Midbrain (tissue), 1 donor: Measurements from ENCODE around the gene TMEM121.
A peak's percentile ranks its signal among the peaks of the same experiment; 100 is the strongest.

Source experiments
- DNase-seq: peaks from one replicate; lab custom pipeline; 2025; lab: John Stamatoyannopoulos, UW

Gene TMEM121

DNA sequence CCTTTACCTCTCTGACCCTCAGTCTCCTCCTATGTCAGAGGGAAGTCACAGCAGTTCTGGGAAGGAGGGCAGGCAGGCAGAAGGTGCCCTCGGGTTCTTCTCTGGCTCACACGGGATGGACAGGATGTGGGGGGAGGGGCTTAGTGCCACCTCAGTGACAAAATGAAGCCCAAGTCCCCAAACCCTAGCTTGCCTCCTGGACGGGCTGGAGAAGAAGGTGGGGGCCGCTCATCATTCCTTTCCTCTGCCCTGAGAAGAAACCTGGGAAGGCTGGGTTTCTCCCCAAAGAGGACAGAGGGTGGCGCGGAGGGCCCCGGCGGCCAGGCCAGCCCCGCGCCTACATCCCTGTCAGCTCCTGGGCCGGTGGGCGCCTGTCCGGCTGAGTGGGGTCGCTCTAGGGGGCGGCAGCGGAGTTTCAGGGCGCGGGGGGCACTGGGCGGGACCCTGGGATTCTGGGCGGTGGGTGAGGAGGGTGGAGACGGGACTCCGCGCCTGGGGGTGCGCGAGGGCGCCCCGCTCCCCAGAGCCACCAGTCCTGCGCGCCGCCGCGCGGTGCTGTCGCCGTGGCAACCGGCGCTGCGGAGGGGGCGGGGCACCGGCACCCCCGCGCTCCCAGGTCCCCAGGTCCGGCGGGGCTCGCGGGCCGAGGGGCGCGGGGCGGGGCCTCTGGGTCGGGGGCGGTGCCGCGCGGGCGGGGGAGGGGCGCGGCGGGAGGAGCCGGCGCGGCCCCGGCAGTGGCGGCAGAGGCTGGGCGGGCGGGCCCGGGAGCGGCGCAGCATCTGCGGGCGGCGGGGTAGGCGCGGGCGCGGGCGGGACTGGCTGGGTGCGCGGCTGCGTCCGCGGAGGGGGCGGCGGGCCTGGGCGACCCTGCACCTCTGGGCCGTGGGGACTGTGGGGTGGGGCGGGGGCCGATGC lies at the start of gene TMEM121:
TMEM121 (plus strand) TSS at position 723 of the 915 bp plus-strand sequence. CDS start 2,252 bp downstream, outside the sequence.
- DNase-seq: peak; percentile 25

DNA sequence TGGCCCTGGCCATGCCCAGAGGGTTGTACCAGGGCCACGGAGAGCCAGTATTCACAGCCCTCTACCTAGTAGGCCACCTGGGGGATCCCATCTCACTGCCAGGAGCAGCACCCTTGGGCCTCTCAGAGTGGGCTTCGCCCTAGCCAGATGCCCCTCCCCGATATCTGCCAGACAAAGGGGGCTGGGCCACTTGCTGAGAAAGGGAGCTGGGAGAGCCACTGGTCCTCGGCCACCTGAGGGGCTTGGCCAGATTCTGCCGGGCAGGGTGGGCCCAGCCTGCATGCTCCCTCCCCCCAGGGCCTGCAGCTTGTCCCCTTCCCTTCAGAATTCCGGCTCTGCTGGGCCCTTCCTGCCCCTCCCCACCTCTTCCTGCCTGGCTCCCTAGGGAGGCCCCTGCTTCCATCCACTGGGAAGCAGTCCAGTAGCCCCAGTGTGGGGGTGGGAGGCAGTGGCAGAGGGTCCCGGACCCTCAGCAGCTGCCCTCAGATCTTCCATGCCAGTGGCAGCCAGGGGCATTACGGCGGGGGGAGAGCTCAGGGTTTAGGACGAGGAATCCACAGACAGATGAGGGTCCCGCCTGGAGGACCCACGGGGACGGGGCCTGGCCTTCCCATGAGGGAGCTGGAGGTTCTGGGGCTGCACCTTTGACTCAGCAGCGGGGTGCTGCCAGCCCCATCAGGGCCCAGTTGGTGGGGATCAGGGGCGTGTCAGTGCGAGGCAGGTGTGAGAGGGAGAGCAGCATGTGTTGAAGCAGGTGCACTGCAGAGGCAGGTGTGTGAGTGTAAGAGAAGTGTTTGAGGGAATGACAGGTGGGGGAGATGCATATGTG lies 49.3 kb upstream of the TMEM121 start:
- no peak for DNase-seq

DNA sequence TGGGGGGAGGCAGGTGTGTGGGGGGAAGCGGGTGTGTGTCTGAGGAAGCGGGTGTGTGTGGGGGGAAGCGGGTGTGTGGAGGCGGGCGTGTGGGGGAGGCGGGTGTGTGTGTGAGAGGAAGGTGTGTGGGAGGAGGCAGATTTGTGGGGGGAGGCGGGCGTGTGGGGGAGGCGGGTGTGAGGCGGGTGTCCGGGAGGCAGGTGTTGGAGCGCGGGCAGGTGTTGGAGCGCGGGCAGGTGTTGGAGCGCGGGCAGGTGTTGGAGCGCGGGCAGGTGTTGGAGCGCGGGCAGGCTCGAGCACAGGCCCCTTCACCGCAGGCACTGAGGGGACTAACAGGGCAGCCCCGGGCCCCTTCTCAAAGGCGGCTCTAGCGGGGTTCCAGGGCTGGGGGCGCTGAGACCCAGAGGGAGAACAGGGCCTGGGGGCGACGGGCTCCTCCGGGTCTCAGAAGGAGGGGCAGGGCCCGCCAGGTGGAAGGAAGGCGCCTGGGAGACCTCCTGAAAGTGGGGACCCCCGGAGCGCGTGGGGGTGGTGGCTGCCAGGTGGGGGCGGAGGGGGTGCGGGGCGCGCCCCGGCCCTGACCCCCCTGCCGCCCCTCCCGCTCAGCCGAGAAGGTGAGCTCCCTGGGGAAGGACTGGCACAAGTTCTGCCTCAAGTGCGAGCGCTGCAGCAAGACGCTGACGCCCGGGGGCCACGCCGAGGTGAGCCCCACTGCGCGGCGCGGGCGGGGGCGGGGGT lies 48.6 kb upstream of the TMEM121 start:
- no peak for DNase-seq

DNA sequence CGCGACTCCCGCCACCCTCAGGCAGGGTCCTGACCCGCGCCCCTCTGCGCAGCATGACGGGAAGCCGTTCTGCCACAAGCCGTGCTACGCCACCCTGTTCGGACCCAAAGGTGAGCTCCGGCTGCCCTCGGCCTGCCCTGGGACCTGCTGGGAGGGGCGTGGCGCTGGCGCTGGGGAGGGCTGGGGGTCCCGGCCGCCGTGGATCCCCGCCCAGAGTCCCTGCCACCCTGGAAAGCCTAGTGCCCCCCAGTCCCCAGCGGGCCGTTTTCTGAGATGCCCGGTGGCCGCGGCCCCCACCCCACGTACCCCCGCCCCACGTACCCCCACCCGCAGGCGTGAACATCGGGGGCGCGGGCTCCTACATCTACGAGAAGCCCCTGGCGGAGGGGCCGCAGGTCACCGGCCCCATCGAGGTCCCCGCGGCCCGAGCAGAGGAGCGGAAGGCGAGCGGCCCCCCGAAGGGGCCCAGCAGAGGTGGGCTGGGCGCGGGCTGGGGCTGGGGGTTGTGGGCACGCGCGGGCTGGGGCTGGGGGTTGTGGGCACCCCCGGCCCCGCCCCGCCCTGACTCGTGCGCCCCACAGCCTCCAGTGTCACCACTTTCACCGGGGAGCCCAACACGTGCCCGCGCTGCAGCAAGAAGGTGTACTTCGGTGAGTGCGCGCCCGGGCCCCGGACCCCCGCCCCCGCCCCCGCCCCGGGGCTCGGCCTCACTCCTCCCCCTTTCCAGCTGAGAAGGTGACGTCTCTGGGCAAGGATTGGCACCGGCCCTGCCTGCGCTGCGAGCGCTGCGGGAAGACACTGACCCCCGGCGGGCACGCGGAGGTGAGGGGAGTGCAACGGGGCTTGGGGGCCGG lies 47.8 kb upstream of the TMEM121 start:
- DNase-seq: no peak

DNA sequence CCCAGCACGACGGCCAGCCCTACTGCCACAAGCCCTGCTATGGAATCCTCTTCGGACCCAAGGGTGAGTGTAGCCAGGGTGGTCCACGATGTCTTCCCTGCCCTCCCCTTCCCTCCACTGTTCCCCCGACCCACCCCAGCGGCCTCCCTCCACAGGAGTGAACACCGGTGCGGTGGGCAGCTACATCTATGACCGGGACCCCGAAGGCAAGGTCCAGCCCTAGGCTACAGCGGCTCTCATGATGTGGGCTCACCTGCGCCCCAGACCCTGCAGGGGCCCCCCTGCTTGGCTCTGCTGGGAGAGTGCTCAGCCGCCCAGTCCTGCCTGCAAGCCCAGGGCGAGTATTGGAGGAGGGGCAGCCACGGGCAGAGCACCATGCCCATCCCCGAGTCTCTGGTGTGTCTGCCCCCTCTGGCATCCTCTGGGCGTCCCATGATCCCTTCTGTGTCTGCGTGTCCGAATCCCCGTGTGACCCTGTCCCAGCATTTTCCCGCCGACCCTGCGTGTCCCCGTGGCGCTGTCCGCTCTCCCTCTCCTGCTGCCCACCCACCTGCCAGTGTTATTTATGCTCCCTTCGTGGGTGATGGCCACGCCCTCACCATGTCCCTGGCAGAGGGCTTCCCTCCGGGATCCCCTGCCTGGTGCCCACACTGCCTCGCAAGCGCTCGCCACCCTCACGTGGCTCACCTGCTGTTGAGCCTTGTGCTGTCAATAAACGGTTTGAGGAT lies 46.8 kb upstream of the TMEM121 start:
- no peak for DNase-seq

DNA sequence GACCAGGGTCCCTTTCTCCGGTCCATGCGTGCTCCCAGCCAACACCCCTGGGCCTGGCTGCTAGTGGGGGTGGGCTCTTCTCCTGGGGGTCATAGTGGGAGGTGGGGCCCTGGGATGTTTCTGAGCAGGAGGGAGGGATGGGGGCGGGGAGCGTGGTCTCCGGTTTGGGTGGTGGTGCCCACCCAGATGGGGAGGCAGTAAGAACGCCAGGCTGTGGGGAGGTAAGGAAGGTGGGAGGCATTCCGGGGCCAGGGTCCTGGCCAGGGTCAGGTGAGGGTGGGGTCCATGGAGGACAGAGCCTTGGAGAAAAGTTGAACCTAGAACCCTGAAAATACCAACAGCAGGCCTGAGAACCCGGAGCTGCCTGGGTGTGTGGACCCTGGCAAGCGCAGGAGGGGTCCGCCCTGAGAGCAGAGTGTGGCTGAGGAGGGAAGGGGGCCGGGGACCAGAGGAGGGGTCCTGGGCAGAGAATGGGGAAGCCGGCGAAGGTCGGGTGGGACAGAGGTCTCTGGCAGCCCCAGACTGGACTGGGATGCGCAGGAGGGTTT lies 46.1 kb upstream of the TMEM121 start:
- DNase-seq: no peak

DNA sequence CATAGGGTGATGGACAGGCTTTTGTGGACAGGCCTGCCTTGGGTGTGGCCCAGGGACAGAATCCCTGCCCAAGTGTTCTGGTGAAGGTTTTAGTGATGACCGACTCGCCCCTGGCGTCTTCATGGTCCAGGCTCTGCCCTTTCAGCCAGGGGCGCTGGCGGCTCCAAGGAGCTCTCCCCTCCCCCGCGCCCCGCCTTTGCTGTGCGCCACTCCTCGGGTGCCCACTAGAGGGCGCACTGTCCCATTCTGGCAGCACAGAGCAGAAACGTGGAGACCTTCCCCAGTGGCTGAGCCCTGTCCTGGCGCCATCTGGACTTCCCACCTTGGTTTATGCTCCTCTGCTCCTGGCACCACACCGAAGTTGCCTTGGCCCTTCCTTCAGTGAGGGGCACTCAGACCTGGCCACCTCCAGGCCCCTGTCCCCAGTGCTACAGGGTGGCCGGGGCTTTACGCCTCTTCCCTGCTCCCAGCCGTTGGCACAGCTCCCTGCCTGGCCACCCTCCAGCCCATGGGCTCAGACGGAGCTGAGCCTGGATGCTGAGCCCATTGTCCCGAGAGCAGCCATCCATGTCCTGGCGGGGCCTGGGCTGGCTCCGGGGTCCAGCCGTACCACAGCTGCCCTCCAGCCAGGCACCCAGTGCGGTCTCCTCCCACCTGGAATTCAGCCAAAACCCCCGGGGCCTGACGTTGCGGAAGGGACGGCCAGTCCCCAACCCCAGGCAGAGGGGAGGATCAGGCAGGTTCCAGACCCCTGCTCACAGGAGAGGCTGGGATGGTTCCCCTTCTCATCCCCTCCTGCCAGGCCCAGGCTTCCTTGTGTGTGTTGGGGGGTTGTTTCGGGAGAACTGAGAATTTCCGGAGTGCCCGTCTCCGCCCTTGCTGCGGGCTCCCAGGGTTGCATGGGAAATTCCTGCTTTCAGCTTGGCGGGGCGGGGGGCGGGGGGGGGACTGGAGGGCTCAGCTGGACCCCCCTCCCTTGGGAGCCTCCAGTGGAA lies 45.3 kb upstream of the TMEM121 start:
- peak; percentile 93 for DNase-seq

DNA sequence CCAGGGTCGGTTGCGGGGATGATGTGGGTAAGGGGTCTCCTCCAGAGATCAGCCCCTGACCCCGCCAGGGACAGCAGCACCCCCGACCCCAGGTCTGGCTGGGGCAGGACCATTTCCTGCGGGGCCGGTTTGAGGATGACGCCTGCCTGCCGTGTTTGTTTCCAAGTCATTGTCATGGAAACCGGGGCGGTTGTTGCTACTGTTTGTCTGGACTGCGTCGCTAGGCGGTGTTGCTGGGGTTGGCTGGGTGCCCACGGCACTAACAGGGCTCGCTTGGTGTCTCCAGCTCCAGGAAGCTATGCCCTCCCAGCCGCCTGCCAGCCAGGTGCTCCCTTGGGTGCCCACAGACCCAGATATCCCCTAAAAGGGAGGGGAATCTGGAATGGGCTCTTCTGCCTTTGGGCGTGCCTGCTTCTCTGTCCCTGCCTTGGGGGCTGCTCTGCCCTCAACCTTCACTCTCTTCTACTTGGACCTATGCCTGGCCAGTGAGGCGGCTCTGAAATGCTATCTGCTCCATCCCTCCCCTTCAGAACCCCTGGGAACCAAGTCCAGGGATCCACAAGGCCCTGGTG lies 44.4 kb upstream of the TMEM121 start:
- peak; percentile 77 for DNase-seq

DNA sequence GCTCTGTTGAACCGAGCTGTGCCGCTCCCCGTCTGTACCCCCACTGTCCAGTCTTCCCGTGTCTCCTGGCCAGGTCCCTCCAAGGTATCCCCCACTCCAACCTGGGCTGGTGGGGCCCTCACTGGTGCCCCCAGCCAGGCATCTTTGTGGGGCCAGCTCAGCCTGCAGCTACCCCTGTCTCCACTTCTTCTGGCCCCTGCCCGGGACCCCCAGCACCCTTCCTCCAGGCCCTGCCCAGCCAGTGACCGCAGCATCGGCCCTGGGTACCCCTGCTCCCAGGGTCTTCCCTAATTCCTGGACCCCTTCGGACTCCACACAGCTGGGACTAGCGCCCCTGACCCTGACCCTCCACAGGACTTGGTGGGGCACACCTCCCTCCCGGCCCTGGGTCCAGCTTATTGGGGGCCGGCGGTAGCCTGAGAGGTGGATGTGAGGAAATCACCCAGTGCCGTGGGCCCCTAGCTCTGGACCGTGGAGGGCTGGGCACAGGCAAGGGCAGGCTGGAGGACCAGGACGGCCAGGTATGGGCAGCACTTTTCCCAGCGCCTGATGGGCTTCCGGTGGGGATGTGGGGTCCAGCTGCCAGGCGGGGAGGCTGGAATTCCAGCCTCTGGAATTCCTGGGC lies 43.8 kb upstream of the TMEM121 start:
- no peak for DNase-seq

DNA sequence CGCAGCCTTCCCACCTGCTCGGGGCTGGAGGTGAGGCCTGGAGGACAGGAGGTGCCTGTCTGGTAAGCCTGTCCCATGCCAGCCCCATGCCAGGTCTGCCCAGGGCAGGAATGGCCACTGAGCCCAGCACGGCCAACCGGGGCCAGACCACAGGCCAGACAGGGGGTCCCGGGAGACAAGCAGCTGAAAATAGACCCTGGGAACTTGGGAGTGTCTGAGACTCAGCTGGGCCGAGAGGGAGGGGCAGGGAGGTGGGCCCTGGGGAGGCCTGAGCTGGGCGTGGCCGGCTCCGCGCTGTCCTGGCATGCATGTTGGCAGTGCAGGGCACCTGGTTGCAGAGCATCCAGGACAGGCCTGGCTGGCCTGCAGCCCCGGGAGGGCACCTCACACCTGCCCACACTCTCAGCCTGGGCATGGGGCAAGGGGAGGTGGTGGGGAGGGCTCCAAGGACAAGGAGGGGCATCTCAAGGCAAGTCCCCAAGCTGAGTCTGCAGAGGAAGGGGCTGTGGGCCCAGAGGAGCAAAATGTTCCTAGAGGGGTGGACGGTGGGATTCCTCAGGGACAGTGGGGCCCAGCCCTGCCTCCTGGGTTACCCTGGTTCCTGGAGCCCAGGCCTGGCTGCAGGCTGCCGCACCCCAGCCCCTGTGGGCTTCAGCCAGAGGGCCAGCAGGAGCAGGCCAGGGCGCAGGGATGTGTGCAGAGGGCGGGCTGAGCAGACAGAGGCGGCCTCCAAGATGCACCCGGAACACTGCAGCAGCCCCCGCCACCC lies 42.9 kb upstream of the TMEM121 start:
- no peak for DNase-seq

DNA sequence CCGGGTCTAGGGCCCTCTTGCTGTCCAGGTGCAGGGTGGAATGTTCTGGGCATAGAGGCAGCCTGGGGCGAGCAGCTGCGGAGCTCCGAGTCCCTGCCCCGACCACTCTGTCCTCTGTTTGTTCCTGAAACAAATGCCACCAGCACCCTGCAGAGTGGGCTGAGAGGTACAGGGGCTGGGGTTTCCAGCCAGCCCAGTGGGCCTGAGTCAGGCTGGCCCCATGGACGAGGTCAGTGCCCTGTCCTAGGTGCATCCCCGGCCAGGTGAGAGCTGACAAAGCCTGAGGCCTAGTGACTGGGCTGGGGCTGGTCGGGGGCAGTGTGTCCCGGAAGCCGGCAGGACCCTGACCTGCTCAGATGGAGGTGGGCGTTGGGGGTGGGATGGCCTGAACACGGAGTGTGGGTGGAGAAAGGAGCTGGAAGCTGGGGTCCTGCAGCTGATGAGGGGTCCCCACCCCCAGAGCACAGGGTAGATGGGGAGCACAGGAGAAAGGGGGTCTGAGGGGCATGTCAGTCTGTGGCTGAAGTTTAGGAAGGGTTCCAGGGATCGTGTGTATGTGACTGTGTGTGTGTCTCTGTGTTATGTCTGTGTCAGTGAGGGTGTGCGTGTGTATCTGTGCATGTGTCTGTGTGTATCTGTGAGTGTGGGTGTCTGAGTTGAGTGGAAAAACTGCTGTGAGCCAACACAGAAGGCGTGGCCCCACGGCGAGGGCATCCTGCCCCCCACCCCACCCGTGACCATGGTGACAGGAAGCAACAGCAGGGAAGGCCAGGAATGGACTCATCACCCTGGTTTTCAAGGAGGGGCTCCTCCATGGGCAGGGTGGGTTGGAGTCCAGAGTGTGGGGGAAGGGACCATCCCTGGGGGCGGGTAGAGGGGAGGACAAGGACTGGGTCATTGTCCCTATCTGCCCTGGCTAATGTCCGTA lies 42.0 kb upstream of the TMEM121 start:
- DNase-seq: no peak

DNA sequence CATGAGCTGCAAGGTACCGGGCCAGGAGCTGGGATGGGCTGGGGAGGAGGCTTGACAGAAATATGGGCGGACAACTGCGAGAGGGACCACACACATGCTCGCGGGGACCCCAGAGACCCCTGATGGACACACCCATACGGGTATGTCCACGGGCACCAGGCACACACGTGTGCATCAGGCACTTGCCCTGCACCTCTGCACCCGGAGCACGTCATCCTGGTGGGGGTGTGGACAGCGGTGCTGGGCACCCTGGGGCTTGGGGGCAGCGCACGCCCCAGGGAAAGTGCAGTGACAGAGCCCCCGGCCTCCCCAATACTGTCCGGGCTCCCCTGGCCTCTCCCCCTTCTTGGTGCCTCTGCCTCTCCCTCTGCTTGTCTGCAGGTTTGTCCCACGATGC lies 41.4 kb upstream of the TMEM121 start:
- no peak for DNase-seq

DNA sequence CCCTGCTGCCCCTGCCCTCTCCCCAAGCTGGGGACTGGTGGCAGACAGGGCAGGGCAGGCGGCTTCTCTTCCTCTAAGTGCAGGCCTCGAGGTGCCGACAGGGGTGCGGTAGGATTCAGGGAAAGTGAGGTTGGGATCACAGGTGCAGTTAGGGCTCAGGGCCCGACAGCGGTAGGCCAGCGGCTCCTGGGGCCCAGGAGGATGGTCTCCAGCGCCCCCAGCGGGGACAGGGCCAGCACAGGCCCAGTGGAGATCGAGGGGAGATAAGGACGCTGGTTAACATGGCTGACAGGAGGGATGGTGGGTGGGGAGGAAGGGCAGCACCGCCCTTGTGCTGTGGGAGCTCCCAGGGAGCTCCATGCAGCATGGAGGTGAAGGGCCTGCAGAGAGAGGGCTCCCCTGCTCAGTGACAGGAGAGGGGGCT lies 40.6 kb upstream of the TMEM121 start:
- DNase-seq: no peak

DNA sequence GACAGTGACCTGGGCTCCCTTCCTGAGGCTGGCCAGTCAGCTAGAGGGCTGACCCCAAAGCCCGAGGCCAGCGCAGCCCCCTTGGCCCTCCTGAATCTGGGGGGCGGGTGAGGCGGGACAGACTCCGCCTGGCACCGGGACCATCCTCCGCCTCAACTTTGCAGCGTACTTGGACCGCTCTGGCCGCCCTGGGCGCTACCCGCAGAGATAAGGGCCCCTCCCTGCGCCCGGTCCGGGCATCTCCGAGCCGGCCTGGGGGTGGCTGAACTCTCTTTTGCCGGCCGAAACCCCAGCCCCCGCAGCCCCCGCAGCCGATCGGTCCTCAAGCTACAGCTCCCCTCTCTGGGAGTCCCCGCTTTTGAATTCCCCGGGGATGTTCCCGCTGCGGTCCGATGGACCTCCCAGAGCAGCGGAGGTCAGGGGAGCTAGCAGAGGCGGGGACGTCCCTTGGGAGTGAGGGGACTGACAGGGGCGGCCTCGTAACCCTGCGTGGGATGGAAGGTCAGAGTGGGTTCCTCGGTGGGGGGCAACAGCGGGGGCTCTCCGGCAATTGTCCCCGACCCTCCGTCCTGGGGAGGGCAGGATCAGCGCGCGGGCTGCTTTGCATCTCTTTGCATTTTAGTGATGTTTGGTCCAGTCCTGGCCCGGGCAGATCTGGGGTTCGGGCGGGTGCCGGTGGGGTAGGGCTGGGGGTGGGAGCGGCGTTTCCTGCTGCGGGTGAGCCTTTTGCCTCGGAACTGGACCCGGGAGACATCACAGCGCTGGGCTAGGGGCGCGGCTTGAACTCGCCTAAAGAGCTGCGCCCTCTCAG lies 40.0 kb upstream of the TMEM121 start, which contains the start of gene CRIP1:
CRIP1 (plus strand) TSS at position 724 of the 811 bp plus-strand sequence. CDS start 374 bp downstream, outside the sequence.
- no peak for DNase-seq

DNA sequence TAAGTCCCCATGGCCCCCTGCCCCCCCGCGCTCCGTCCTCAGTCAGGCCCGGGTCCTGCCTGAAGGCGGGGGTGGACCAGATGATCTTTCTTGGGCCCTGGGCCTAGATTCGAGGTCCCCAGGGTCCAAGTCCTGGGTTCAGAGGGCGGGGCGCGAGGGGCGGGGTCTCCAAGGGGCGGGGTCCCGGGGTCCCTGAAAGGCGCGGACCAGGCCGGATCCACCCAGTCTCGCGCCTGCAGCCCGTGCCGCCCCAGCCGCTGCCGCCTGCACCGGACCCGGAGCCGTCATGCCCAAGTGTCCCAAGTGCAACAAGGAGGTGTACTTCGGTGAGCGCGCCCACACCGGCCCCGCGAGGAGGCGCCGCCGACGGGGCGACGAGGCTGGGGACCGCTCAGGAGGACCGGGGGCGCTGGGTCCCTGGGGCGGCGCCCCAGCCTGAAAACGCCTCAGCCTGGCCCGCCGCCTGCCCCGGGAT lies 39.4 kb upstream of the TMEM121 start:
- no peak for DNase-seq
